Ecto neural progenitor cell (in vitro differentiated cells): Measurements from ENCODE around the gene CEP44.
"Not testable (repeated sequence)": the region's sequence is repeated elsewhere in the genome, so short reads cannot be mapped to it uniquely, and the experiment has no call there.

Experiments used
- DNase-seq: peaks from one replicate; pipeline ENCODE4 v3.0.0-alpha.2; 2018; ENCODE audit warnings: low spot score

CEP44 gene, protein sequence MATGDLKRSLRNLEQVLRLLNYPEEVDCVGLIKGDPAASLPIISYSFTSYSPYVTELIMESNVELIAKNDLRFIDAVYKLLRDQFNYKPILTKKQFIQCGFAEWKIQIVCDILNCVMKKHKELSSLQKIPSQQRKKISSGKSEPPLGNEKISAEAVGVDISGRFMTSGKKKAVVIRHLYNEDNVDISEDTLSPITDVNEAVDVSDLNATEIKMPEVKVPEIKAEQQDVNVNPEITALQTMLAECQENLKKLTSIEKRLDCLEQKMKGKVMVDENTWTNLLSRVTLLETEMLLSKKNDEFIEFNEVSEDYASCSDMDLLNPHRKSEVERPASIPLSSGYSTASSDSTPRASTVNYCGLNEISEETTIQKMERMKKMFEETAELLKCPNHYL

DNA sequence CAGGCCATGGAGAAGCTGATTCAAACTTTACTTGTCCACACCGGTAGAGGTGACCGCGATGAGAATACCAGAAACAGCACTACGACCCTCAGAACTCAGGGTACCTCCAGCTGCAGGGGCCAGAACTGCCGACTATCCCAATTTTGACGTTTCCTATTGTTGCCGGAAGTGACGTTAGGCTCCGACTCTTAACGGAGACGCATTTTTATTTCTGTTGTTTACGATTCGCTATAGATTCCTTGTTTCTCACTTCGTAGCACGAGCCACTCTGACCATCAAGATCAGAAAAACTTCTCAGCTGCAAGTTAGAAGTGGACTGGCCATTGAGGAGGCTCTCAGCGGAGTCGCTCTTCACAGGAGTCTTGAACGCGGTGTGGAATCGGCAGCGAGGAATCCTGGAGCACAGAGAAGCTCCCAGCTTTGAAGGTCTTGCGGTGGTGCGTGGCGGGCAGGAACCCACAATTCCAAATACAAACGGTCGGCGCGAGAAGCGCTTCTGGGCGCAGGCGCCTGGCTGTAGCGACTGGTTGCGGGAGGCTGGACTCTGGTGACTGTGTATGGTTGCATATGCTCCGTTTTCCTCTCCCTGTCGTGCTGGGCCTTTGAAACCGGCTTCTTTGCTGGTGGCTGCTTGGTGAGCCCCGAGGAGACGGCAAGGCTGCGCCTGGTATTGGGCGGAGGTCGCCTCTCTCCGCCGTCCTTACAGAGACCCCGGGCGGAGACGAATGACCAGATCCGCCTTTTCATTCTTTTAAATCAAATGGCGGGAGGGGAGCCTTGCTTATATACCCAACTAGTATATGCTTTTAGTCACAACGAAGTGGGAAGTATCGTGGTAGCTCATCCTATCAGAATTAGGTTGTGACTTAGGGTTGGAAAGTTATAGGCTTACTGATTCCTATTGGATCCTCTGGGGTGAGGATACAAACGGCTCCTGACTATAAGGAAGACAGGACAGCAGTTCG lies at the start of gene CEP44, which contains the start of gene FBXO8:
Gene CEP44 (plus strand): TSS at position 405 of the 965 bp plus-strand sequence. CDS start 15,211 bp downstream, outside the sequence.
Gene FBXO8 (minus strand): TSS at position 161 of the 965 bp plus-strand sequence. CDS start 20,575 bp downstream, outside the sequence.
- peak; percentile 88 for DNase-seq

DNA sequence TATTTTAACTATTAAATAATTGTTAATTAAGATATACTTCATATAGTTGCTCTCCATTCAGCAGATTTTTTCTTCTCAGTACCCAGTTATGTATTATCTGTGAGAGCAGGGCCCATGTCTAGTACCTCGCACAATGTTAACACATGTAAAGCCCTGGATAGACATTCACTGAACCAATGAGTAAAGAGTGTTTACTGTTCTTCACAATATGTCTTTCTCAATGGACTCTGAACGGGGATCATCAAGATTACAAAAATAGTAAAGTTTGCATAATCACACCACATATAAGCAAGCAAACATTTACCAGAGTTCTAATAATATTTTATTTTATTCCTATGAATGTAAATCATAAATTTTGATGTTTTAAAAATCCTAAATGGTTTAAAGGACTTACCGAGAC lies 47.4 kb upstream of the CEP44 start:
- no peak for DNase-seq

DNA sequence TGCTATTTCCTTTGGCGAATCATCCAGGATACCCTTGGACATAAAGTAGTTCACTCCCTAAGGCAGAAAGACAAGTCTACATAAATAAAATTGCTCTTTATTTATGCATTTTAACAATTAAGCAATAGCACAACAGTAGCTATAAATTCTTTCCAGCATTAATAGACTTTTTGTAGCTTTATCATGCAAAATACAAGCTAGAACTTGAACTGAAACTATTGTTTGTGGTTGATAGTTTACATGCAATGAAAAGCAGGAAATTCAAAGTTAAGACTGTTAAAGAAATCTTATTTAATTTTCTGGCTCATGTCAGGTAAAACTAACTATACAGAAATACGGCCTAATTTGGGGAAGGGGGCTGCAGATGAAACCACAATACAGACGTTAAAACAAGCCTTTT lies 42.5 kb upstream of the CEP44 start:
- DNase-seq, result no peak

DNA sequence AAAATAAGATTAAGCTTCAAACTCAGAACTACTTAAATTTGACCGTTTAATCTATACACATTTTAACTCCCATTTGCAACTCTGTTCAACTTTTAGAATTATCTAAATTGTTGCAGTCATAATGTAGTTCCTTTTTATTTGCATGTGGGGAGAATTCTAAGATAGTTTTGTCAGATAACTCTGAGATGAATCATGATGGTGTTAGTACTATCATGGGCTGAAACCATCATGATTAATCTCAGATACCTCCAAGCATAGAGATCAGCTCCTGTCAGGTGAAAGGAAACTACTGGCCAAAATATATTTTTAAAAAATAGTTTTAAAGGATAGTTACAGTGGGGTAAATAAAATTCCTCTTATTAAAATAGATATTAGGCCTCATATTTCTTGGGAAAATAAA lies 39.3 kb upstream of the CEP44 start:
- DNase-seq, result no peak

DNA sequence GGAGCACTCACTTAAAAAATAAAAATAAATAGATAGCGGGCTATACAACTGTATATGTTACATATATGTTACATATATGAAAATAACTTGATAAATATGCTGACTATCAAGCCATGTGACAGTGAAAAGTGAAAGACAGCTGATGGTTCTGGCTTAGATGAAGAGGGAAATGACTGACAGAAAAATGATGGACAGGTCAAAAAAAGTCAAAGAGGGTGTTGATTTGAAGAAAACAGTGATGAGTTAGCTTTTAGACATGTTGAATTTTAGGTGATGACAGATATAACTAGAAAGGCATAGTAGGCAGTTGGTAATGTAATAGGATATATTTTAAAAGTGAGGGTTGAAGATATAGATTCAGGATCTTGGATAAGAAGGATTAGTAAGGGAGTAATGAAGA lies 38.0 kb upstream of the CEP44 start:
- DNase-seq, result no peak

DNA sequence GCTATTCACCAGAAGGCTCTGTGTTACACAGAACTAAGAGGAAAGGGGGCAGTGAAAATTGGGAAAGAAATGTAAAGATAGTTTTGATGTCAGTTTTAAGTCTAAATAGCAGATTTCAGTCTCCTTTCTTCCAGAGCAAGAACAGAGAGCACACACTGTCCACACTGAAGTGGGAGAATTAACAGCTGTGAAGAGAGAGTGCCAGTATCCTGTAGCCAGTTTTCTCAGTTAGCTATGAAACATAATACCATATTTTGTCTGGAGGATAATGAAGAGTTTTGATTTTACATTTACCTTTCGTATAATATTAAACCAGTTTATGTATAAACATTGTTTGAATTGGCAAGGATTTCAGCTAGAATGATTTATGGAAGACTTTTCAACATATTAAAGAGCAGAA lies 35.3 kb upstream of the CEP44 start:
- no peak for DNase-seq

DNA sequence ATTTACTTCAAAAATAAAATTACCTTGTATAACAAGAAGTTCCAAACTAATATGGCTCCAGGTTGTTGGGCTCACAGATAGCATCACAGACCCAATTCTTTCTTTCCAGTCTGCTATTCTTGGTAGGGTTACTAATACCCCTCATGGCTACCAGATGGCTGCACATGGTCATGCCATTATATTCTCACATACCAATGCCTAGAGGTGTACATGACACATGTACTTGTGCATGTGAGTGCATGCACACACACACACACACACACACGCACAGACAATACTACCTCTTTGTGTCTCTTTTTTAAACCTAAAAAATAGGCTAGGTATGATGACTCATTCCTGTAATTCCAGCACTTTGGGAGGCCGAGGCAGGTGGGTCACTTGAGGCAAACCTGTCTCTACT lies 31.3 kb upstream of the CEP44 start:
- DNase-seq, result no peak

DNA sequence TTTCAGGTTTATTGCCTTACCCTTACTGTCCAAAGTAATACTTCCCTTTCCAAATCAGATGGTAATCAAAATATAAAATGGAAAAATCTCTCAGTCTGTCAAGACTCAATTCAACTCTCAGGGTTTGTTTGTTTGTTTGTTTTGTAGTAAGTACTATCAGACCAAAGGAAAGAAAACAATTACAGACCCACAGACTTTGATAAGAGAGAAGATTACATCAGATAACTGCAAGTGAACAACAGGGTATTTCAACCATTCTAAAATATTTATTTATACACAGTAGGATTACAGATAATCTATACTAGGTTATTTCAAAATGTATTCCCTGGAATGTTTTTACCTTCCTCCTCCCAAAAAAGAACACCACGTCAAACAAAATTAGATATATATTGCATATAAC lies 29.1 kb upstream of the CEP44 start:
- DNase-seq, result no peak

DNA sequence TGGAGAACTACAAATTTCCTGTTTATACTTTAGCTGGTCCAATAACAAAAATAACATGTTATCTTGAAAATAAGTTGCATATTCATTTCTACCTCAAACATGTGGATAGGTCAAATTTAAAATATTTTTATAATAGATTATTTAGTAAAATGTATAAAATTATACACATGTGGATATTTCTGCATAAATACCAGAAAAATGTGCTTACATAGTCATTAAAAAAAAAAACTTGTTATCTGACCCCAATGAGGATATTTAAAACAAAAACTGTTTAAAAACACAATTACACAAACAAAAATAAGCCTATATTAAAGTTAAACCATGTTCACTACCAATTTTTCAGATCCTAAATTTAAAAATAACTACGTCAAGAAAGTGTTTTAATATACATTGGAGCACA lies 28.3 kb upstream of the CEP44 start:
- no peak for DNase-seq

DNA sequence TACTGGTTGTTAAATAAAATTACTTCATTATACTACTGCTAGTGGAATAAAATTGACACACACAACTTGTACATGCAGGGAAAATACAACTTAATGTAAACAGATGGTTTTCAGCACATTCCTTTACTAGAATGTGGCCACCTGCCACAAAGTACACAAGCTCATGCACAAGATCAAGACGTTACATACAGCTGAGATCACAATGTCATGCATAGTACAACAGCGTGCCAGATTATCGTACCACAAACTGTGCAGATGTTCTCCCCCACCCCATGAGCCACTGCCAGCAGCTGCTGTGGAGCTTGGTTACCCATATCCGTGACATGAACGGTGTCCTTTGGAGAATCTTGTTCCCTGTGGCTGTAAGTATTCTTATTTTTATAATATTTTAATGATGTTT lies 27.9 kb upstream of the CEP44 start:
- DNase-seq, result no peak

DNA sequence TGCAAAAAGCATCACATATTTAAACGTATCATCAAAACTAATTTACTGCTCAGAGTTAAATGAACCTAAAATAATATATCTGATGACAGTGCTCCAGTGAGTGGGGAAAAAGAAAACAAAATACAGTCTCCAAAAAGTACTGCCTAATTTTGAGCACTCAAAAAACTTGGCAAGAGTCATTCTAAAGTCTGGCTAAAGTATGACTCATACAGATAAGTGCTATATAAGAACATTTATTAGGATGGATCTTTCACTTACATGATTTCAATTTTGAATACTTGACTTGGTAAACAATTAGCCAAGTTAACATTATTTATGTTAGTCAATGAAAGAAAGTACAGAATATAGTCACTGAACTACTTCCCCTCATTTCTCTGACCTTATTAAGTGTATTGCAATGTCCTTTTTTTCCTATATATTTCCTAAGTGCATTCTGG lies 27.4 kb upstream of the CEP44 start:
- DNase-seq, result no peak

DNA sequence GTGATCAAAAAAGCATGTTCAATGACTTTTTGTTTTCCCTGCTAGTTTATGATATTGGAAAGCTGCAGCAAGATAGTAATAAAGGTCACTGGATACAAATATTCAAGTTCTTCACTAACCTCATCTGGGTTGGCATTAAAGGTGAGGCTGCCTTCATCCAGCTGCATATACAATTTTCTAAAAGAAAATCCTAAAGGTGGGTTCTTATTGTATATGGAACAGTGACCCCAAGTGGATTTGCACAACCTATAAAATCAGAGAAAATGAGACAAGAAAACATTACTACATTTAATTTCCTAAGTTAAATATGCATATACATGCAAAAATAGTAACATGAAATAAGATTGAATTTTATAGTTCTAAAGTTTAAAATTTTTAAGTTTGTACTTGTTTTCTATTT lies 24.1 kb upstream of the CEP44 start:
- no peak for DNase-seq

DNA sequence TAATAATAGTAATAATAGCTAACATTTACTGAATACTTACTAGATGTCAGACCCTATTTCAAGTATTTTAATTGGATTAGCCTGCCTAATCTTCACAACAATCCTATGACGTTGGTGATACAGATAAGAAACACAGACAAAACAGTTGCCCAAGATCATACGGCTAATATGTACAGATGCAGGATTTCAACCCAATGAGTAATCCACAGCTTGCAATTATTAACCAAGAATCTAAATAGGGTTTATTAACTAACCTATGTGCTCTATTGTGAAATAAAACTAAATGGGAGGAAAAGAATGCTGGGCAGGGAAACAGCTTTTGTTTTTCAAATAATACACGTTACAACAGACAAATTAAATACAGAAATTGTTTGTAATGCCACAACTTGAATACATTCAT lies 23.6 kb upstream of the CEP44 start:
- DNase-seq, result no peak

DNA sequence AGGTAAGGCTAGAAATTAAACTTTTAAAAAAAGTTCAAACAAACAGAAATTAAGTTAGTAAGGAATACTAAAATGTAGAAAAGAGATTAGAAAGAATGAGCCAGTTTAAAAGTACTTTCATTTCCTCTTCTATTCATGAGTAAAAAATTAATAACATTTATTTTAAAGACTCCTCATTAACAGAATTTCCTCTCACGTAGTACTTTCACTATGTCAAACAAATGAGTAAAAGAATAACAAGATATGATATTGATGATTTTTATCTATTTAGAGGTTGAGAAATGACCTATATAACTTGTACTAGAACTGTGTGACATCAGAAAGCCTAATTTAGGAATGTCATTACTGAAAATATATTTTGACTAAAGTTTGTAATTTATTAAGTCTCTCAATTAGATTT lies 22.3 kb upstream of the CEP44 start:
- DNase-seq, result not testable (repeated sequence)

DNA sequence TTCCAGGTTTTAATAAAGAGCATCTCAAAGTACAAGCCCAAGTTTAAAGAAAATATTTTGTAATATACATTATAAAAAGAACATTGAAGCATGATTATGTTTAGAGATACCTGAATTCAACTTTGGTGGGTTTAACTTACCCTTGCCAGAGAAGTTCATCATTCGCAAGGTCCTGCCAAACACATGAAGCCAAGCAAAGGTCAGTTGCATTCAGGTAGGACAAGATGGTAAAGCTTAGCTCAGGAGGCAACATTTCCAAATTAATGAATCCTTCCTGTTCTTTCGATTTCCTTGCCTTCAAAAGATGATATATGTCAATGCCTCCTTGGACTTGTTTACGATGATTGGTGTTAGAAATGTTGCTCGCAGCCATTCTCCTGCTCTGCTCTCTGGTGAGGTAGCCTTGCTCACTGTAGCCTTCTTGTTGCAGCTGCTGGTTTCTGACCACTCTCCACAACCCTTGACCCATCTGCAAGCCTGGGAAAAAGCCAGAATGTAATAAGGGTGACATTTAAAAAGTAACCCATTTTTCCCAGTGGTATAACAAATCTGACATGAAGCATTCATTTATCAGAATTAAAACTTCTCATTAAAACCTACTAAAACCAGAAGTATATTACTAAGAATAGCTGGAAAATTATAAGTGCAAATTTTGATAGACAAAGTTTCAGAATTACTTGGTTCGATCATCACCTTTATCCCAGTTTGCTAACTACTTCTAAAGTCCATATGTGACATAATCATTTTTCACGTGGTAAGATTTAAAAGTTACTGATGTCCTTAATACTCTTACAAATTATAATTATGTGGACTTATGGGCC lies 20.9 kb upstream of the CEP44 start:
- no peak for DNase-seq

DNA sequence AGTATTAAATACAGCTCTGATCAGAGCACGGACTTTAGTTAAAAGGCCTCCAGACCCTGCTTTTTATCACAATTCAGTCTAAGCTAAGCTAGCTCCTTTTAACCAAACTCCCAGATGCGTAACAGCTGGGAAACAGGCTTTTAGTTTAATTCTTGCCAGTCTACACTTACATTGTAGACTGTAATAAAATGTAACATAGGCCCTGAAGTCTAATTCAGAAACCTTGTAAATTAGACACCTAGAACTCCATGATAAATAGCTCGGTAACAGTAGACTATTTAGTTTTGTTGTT lies 20.3 kb upstream of the CEP44 start:
- no peak for DNase-seq

DNA sequence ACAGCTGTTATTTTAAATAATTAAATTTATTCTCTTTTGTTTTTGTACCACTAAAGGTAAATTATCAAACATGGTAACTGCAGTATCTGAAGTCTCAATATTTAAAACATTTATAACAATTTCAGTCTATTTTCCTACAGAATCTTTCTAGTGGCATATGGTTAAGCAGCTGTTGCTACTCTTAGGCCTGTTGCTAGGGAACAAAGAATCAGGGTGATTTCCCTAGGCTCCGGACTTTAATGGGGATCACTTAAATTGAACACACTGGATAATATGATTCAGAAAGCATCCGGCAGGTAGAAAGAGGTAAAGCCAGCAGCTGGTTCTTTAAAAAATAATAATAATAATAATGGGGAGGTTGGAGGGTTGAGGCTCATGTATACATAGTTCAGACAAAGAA lies 17.8 kb upstream of the CEP44 start:
- DNase-seq, result no peak

DNA sequence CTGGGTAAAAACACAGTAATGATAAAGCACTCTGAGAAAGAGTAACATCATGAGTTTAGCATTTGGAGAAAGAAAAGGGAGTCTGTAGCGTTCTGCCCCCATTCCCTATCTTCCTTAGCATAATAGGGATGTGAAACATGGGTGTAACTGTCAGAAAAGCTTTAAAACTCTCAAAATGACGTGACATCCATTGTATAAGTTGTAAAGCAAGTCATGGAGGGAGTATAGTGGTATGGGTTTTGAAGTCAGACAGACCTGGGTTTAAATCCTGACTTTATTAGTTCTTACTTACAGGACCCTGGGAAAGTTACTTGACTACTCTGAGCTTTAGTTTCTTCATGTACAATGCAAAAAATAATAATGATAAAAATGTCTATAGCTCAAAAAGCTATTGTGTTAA lies 17.3 kb upstream of the CEP44 start:
- no peak for DNase-seq

DNA sequence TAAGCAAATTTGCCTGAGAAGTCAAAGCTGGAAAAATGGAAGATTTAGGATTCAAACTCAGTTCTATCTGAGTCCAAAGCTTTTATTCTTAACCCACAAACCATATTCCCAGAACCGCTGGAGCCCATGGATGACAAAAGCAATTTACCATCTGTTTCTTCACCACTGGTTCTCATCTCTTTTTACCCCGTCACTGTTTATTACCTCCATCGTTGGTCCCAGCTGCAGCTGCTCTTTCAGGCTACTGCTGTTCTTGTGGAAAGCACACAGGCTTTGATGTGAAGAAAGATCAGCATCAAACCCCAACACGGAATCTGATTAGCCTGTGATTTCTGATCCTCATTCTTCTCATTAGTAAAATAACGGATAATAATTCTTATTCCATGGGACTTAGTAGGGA lies 9.8 kb upstream of the CEP44 start:
- DNase-seq, result no peak

DNA sequence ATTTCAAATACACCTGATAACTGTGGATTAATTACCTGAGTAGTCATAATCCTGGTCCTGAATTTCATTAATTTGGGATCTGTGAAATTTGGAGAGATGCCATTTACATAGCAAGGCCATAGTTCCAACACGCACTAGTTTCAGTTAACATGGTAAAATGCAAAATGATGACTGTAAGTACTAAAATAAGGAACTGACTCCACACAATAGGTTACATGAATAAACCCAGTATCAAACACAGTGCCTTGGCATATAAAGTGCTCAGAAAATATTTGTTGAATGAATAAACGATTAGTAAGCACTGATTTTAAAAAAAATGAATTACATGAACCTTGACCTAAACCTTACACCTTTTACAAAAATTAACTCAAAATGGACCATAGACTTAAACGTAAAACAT lies 9.3 kb upstream of the CEP44 start:
- DNase-seq, result no peak

DNA sequence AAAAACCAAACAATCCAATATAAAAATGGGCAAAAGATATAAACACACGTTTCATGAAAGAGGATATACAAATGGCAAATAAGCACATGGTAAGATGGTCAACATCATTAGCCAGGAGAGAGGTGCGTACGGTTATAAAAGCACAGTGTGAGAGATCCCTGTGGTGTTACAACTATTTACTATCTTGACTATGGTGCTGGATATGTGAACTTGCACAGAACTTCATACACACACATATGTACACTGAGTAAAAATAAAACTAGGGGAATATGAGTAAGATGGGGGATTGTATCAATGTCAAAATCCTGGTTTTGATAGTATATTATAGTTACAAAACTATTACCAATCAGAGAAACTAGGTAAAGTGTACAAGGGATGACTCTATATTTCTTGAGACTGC lies 8.6 kb upstream of the CEP44 start:
- no peak for DNase-seq

DNA sequence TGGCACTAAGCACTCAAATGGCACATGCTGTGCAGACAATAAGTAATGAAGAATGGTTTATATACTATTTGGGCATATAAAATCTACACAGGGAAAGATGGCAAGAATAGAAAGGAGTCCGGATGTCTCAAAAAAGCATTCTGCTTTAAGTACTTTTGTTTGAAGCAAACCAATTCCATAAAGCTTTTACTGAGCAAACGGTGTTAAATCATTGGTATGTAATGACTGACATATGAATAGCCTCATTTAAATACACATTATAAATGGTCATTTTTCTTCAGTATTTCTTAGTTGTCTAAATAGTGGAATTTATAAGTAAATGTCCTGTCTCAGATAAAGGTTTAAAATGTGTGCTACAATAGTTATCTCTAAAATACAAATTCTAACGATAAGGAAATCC lies 6.3 kb upstream of the CEP44 start:
- DNase-seq, result no peak
